GM18873 (cell line): Measurements from ENCODE around the gene SPON1.
"Not testable (repeated sequence)": the region's sequence is repeated elsewhere in the genome, so short reads cannot be mapped to it uniquely, and the experiment has no call there.

Experiments used
- ATAC-seq: cut with Tn5 transposase; IDR thresholded peaks from one replicate; pipeline ENCODE4 v1.9.1; 2021; ENCODE audit warnings: mild to moderate bottlenecking, moderate library complexity, moderate number of reproducible peaks; ENCODE audit not compliant: unreplicated experiment, low FRiP score

Gene SPON1

GRCh38 chr11:14112721-14113120 is 150.2 kb downstream of the SPON1 start:
- no peak for ATAC-seq

GRCh38 chr11:14114269-14114668 is 151.7 kb downstream of the SPON1 start:
- no peak for ATAC-seq

GRCh38 chr11:14114786-14115185 is 152.3 kb downstream of the SPON1 start:
- no peak for ATAC-seq

- ATAC-seq = no peak
These were observed 155.1 kb downstream of the SPON1 start for GRCh38 chr11:14117632-14118031.

- ATAC-seq = no peak
These were observed 155.5 kb downstream of the SPON1 start for GRCh38 chr11:14118072-14118471.

GRCh38 chr11:14119357-14119756 is 156.8 kb downstream of the SPON1 start:
- ATAC-seq = no peak

- no peak for ATAC-seq
These were observed 161.8 kb downstream of the SPON1 start for GRCh38 chr11:14124350-14124749.

GRCh38 chr11:14124886-14125285 is 162.4 kb downstream of the SPON1 start:
- no peak for ATAC-seq

GRCh38 chr11:14125529-14125928 is 163.0 kb downstream of the SPON1 start:
- ATAC-seq = no peak

- ATAC-seq = no peak
These were observed 165.2 kb downstream of the SPON1 start for GRCh38 chr11:14127679-14128078.

GRCh38 chr11:14132312-14132711 is 169.8 kb downstream of the SPON1 start:
- no peak for ATAC-seq

GRCh38 chr11:14133381-14133780 is 170.9 kb downstream of the SPON1 start:
- no peak for ATAC-seq

- no peak for ATAC-seq
These were observed 174.0 kb downstream of the SPON1 start for GRCh38 chr11:14136561-14136960.

- ATAC-seq = no peak
These were observed 174.8 kb downstream of the SPON1 start for GRCh38 chr11:14137284-14137683.

GRCh38 chr11:14140991-14141390 is 178.5 kb downstream of the SPON1 start:
- ATAC-seq = no peak

- ATAC-seq = no peak
These were observed 179.2 kb downstream of the SPON1 start for GRCh38 chr11:14141676-14142075.

- ATAC-seq = no peak
These were observed 182.4 kb downstream of the SPON1 start for GRCh38 chr11:14144934-14145333.

GRCh38 chr11:14148653-14149273 is 186.2 kb downstream of the SPON1 start:
- no peak for ATAC-seq

- no peak for ATAC-seq
These were observed 187.2 kb downstream of the SPON1 start for GRCh38 chr11:14149683-14150082.

- ATAC-seq = no peak
These were observed 188.4 kb downstream of the SPON1 start for GRCh38 chr11:14150878-14151277.

GRCh38 chr11:14154103-14154502 is 191.6 kb downstream of the SPON1 start:
- ATAC-seq = not testable (repeated sequence)

- no peak for ATAC-seq
These were observed 195.9 kb downstream of the SPON1 start for GRCh38 chr11:14158393-14158792.

- ATAC-seq = no peak
These were observed 201.1 kb downstream of the SPON1 start for GRCh38 chr11:14163576-14163975.
